Type B pancreatic cell (in vitro differentiated cells): Measurements from ENCODE around the gene ALG13. TPM values are rescaled to one million over a fixed set of nuclear protein-coding genes. Genes with fewer than 3 reads are reported as not detected.

Experiments used
- DNase-seq: peaks from one replicate; pipeline ENCODE4 v3.0.0; 2021; ENCODE audit warnings: mixed read lengths; ENCODE audit not compliant: unreplicated experiment; ENCODE audit errors: extremely low spot score
- H3K27ac Mint-ChIP-seq: 2 replicates; pipeline ENCODE4 v1.8.0; 2021; ENCODE audit warnings: mild to moderate bottlenecking, mixed read lengths
- H3K27me3 Mint-ChIP-seq: 2 replicates; pipeline ENCODE4 v1.8.0; 2021; ENCODE audit warnings: mixed read lengths
- H3K36me3 Mint-ChIP-seq: 2 replicates; pipeline ENCODE4 v1.8.0; 2021; ENCODE audit warnings: mixed read lengths
- H3K4me1 Mint-ChIP-seq: one replicate; pipeline ENCODE4 v1.8.0; 2021; ENCODE audit warnings: mixed read lengths; ENCODE audit not compliant: unreplicated experiment
- H3K4me3 Mint-ChIP-seq: 2 replicates; pipeline ENCODE4 v1.8.0; 2021; ENCODE audit warnings: mild to moderate bottlenecking, mixed read lengths
- H3K9me3 Mint-ChIP-seq: 2 replicates; pipeline ENCODE4 v1.8.0; 2021; ENCODE audit warnings: mixed read lengths
- total RNA-seq: library from RNA; stranded (reverse); gene quantifications from 2 replicates; pipeline ENCODE4 v1.2.1, GENCODE V29; 2021; ENCODE audit warnings: low replicate concordance
- TF ChIP-seq, protein P1 (sequence below): fragments of 200-600 bp; sonication (generic); conservative IDR thresholded peaks from 2 replicates; pipeline ENCODE4 v1.5.0; 2021; ENCODE audit warnings: antibody characterized with exemption, mild to moderate bottlenecking

ALG13 gene
- total RNA-seq, 1 donor from 2014 or later: 71.8 TPM

DNA sequence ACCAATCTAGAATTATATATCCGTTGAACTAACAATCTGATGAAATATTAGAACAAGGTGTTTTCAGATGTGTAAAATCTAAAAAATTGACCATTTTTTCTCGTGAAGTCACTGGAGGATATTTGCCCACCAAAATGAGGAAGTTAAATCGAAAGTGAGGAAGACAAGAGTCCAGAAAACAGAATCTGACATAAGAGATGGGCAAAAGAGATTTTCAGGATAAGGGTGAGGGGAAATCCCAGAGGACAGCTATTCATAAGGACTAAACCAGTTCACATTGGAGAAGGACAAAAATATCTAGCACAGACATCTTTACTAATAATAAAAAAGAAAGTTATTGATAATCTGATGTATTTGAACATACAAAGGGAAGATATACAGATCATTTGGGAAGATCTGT lies 18.7 kb upstream of the ALG13 start:
- no peak for DNase-seq
- TF ChIP-seq, protein P1, sequence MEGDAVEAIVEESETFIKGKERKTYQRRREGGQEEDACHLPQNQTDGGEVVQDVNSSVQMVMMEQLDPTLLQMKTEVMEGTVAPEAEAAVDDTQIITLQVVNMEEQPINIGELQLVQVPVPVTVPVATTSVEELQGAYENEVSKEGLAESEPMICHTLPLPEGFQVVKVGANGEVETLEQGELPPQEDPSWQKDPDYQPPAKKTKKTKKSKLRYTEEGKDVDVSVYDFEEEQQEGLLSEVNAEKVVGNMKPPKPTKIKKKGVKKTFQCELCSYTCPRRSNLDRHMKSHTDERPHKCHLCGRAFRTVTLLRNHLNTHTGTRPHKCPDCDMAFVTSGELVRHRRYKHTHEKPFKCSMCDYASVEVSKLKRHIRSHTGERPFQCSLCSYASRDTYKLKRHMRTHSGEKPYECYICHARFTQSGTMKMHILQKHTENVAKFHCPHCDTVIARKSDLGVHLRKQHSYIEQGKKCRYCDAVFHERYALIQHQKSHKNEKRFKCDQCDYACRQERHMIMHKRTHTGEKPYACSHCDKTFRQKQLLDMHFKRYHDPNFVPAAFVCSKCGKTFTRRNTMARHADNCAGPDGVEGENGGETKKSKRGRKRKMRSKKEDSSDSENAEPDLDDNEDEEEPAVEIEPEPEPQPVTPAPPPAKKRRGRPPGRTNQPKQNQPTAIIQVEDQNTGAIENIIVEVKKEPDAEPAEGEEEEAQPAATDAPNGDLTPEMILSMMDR: no peak
- Mint-ChIP-seq H3K4me1 (no peaks in the 10 kb centered on the region), H3K9me3 (no peaks in the 10 kb centered on the region), H3K36me3 (no peaks in the 10 kb centered on the region), H3K27me3 (no peaks in the 10 kb centered on the region), H3K4me3 (no peak overlapping the region), H3K27ac (no peak overlapping the region)

DNA sequence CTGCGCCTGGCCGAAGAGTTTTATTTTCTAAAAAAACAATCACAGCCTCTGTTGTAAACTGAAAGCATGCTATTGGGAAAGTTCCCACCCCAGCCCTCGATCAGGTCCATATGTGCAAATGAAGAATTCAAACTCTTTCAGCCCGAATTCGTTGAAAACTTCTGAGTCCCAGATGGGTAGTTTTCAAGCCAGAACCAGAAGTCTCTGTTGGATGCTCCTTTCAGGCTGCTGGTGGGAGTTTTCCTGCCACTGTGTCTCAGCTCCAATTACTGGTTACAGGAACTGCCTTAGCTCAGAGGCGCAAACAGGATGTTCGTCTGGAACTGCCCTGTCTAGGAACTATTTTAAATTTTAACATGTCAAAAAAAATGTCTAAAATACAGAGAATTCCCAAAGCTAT lies 9.3 kb upstream of the ALG13 start:
- DNase-seq: no peak
- Mint-ChIP-seq H3K27me3 (no peaks in the 10 kb centered on the region), H3K4me3 (no peak overlapping the region), H3K4me1 (no peaks in the 10 kb centered on the region), H3K36me3 (no peaks in the 10 kb centered on the region), H3K27ac (no peak overlapping the region), H3K9me3 (no peaks in the 10 kb centered on the region)
- TF ChIP-seq, protein P1: no peak

DNA sequence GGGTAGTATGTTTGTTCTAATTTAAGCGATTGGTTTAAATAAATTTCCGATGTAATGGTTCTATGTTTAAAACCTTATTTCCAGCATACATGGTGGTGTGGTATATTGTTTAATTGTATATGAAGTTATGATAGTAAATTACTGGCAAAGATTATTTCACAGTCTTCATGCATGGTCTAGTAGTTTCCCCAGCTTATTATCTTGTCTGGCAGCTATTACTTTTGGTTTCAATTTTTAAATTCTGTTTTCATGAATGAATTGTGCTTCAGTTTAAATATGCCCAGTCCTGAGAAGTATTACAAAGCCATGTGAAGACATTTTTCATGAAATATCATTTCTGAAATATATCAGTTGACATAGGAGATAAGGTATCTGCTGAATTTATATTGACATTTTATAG lies 6.3 kb downstream of the ALG13 start:
- no peak for DNase-seq

DNA sequence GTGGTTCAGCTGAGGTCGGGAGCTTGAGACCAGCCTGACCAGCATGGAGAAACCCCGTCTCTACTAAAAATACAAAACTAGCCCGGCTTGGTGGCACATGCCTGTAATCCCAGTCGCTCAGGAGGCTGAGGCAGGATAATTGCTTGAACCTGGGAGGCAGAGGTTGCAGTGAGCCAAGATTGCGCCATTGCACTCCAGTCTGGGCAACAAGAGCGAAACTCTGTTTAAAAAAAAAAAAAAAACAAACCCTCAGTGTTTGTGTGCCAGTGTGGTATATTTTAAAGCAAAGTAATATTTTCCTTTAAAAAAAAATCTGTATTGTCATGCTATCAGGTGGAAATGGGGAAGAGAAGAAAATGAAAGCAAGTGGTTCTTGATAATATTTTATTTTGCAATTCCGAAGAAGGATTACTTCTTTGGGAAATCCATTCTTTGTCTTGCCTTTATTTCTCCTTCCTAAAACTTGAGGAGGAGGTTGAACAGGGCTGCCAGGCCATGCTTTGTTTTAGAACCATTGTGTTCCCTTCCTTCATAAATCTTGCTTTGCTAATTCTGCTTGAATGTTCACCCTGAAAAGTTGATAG lies 14.4 kb downstream of the ALG13 start:
- Mint-ChIP-seq H3K4me3 (no peak overlapping the region), H3K4me1 (no peaks in the 10 kb centered on the region), H3K36me3 (peaks cover 12% of the 10 kb centered on the region), H3K27me3 (no peaks in the 10 kb centered on the region), H3K9me3 (no peaks in the 10 kb centered on the region), H3K27ac (no peak overlapping the region)
- TF ChIP-seq, protein P1: no peak
- DNase-seq: no peak

More for the DNA sequence above, 6.3 kb downstream of the ALG13 start:
- Mint-ChIP-seq H3K27ac (no peak overlapping the region), H3K27me3 (no peaks in the 10 kb centered on the region), H3K4me3 (no peak overlapping the region), H3K36me3 (peaks cover 63% of the 10 kb centered on the region), H3K4me1 (peaks cover 8% of the 10 kb centered on the region), H3K9me3 (no peaks in the 10 kb centered on the region)
- TF ChIP-seq, protein P1: no peak

DNA sequence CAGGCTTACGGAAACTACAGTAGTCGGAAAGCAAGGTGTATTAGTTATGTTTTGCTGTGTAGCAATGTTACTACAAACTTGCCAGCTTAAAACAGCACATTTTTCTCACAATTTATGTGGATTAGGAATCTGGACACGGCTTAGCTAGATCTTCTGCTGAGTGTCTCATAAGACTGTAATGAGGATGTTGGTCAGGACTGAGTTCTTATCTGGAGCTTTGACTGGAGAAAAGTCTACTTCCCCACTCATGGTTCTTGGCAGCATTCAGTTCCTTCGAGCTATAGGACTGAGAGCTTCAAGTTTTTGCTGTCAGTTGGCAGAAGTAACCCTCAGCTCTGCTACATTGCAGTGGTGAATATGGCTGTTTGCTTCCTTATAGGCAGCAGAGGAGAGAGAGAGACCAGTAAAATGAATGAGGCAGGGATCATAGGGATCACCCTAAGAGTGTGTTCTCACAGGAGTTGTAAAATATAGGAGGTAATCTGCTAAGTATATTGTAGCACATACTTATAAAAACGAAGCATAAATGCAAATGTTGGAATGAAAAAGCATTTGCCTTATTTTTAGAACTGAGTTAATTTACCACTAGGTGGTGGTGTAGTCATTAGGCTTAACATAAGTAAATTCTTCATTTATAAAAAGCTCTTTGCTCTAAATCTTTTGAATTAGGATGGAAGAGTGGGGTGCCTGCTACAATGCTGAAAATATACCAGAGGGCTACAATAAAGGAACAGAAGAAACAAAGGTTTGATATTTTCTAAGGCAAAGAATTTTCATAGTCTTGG lies 38.6 kb downstream of the ALG13 start:
- DNase-seq: no peak
- H3K4me3 Mint-ChIP-seq: no peak overlapping the region
- no peak overlapping the region for H3K27ac Mint-ChIP-seq
- H3K27me3 Mint-ChIP-seq: no peaks in the 10 kb centered on the region
- TF ChIP-seq, protein P1: peak; percentile 65
- H3K4me1 Mint-ChIP-seq: no peaks in the 10 kb centered on the region
- no peaks in the 10 kb centered on the region for H3K9me3 Mint-ChIP-seq
- peaks cover 22% of the 10 kb centered on the region for H3K36me3 Mint-ChIP-seq
